ENCODE data around the gene MYO18A.
"Not testable (repeated sequence)": the region's sequence is repeated elsewhere in the genome, so short reads cannot be mapped to it uniquely, and the experiment has no call there.

MYO18A gene

GRCh38 chr17:29214215-29215146 lies 34.3 kb upstream of the MYO18A start:
- no peaks in the 10 kb centered on the region for H3K9me3 ChIP-seq (ENCODE audit: control insufficient read depth in 5 of 5, low read length in 5 of 5)
- H3K27me3 ChIP-seq (ENCODE audit: control insufficient read depth in 5 of 5, insufficient read depth in 4 of 5, low read length in 5 of 5): no peaks in the 10 kb centered on the region
- no peak overlapping the region for H3K27ac ChIP-seq (ENCODE audit: low read depth, low read length)
- H3K4me1 ChIP-seq (ENCODE audit: control insufficient read depth in 5 of 5, insufficient read depth in 5 of 5, low read length in 5 of 5): peaks cover 0 to 6% (median 5%) of the 10 kb centered on the region in 5 donors
- H3K9ac ChIP-seq (ENCODE audit: low read length in 5 of 5): no peak overlapping the region
- no peak overlapping the region for H3K4me3 ChIP-seq (ENCODE audit: low read depth in 1 of 5, low read length in 5 of 5)
- H3K36me3 ChIP-seq (ENCODE audit: control insufficient read depth in 5 of 5, insufficient read depth in 5 of 5, low read length in 5 of 5): no peaks in the 10 kb centered on the region

- Histone ChIP-seq H3K4me3 (ENCODE audit: low read depth in 1 of 5, low read length in 5 of 5) (no peak overlapping the region), H3K9ac (ENCODE audit: low read length in 5 of 5) (no peak overlapping the region), H3K9me3 (ENCODE audit: control insufficient read depth in 5 of 5, low read length in 5 of 5) (no peaks in the 10 kb centered on the region), H3K27ac (ENCODE audit: low read depth, low read length) (no peak overlapping the region), H3K4me1 (ENCODE audit: control insufficient read depth in 5 of 5, insufficient read depth in 5 of 5, low read length in 5 of 5) (peaks cover 0 to 2% (median 0%) of the 10 kb centered on the region in 5 donors), H3K36me3 (ENCODE audit: control insufficient read depth in 5 of 5, insufficient read depth in 5 of 5, low read length in 5 of 5) (no peaks in the 10 kb centered on the region), H3K27me3 (ENCODE audit: control insufficient read depth in 5 of 5, insufficient read depth in 4 of 5, low read length in 5 of 5) (no peaks in the 10 kb centered on the region)
These were observed 32.5 kb upstream of the MYO18A start for GRCh38 chr17:29212681-29213121.

- Histone ChIP-seq H3K9ac (ENCODE audit: low read length in 5 of 5) (no peak overlapping the region), H3K36me3 (ENCODE audit: control insufficient read depth in 5 of 5, insufficient read depth in 5 of 5, low read length in 5 of 5) (no peaks in the 10 kb centered on the region), H3K27ac (ENCODE audit: low read depth, low read length) (no peak overlapping the region), H3K4me3 (ENCODE audit: low read depth in 1 of 5, low read length in 5 of 5) (no peak overlapping the region), H3K9me3 (ENCODE audit: control insufficient read depth in 5 of 5, low read length in 5 of 5) (no peaks in the 10 kb centered on the region), H3K27me3 (ENCODE audit: control insufficient read depth in 5 of 5, insufficient read depth in 4 of 5, low read length in 5 of 5) (no peaks in the 10 kb centered on the region), H3K4me1 (ENCODE audit: control insufficient read depth in 5 of 5, insufficient read depth in 5 of 5, low read length in 5 of 5) (peaks cover 0 to 2% (median 0%) of the 10 kb centered on the region in 5 donors)
These were observed 32.0 kb upstream of the MYO18A start for GRCh38 chr17:29212094-29212631.

- Histone ChIP-seq H3K9ac (ENCODE audit: low read length in 5 of 5) (no peak overlapping the region), H3K27me3 (ENCODE audit: control insufficient read depth in 5 of 5, insufficient read depth in 4 of 5, low read length in 5 of 5) (no peaks in the 10 kb centered on the region), H3K4me1 (ENCODE audit: control insufficient read depth in 5 of 5, insufficient read depth in 5 of 5, low read length in 5 of 5) (peaks cover 0 to 2% (median 0%) of the 10 kb centered on the region in 5 donors), H3K27ac (ENCODE audit: low read depth, low read length) (no peak overlapping the region), H3K9me3 (ENCODE audit: control insufficient read depth in 5 of 5, low read length in 5 of 5) (no peaks in the 10 kb centered on the region), H3K4me3 (ENCODE audit: low read depth in 1 of 5, low read length in 5 of 5) (no peak overlapping the region), H3K36me3 (ENCODE audit: control insufficient read depth in 5 of 5, insufficient read depth in 5 of 5, low read length in 5 of 5) (no peaks in the 10 kb centered on the region)
These were observed 30.7 kb upstream of the MYO18A start for GRCh38 chr17:29210879-29211278.

- Histone ChIP-seq H3K9me3 (ENCODE audit: control insufficient read depth in 5 of 5, low read length in 5 of 5) (no peaks in the 10 kb centered on the region), H3K4me1 (ENCODE audit: control insufficient read depth in 5 of 5, insufficient read depth in 5 of 5, low read length in 5 of 5) (peaks cover 0 to 2% (median 0%) of the 10 kb centered on the region in 5 donors), H3K27me3 (ENCODE audit: control insufficient read depth in 5 of 5, insufficient read depth in 4 of 5, low read length in 5 of 5) (no peaks in the 10 kb centered on the region), H3K36me3 (ENCODE audit: control insufficient read depth in 5 of 5, insufficient read depth in 5 of 5, low read length in 5 of 5) (no peaks in the 10 kb centered on the region), H3K4me3 (ENCODE audit: low read depth in 1 of 5, low read length in 5 of 5) (no peak overlapping the region), H3K27ac (ENCODE audit: low read depth, low read length) (no peak overlapping the region), H3K9ac (ENCODE audit: low read length in 5 of 5) (no peak overlapping the region)
These were observed 28.9 kb upstream of the MYO18A start for GRCh38 chr17:29209073-29209472.

GRCh38 chr17:29207975-29208374 lies 27.8 kb upstream of the MYO18A start:
- Histone ChIP-seq H3K27ac (ENCODE audit: low read depth, low read length) (no peak overlapping the region), H3K36me3 (ENCODE audit: control insufficient read depth in 5 of 5, insufficient read depth in 5 of 5, low read length in 5 of 5) (no peaks in the 10 kb centered on the region), H3K4me1 (ENCODE audit: control insufficient read depth in 5 of 5, insufficient read depth in 5 of 5, low read length in 5 of 5) (peaks cover 0 to 2% (median 0%) of the 10 kb centered on the region in 5 donors)

GRCh38 chr17:29205047-29205446 lies 24.8 kb upstream of the MYO18A start:
- Histone ChIP-seq H3K36me3 (ENCODE audit: control insufficient read depth in 5 of 5, insufficient read depth in 5 of 5, low read length in 5 of 5) (no peaks in the 10 kb centered on the region), H3K4me3 (ENCODE audit: low read depth in 1 of 5, low read length in 5 of 5) (no peak overlapping the region), H3K9me3 (ENCODE audit: control insufficient read depth in 5 of 5, low read length in 5 of 5) (no peaks in the 10 kb centered on the region), H3K27ac (ENCODE audit: low read depth, low read length) (no peak overlapping the region), H3K27me3 (ENCODE audit: control insufficient read depth in 5 of 5, insufficient read depth in 4 of 5, low read length in 5 of 5) (no peaks in the 10 kb centered on the region), H3K4me1 (ENCODE audit: control insufficient read depth in 5 of 5, insufficient read depth in 5 of 5, low read length in 5 of 5) (no peaks in the 10 kb centered on the region), H3K9ac (ENCODE audit: low read length in 5 of 5) (no peak overlapping the region)

More at GRCh38 chr17:29207975-29208374, 27.8 kb upstream of the MYO18A start:
- Histone ChIP-seq H3K9ac (ENCODE audit: low read length in 5 of 5) (no peak overlapping the region), H3K27me3 (ENCODE audit: control insufficient read depth in 5 of 5, insufficient read depth in 4 of 5, low read length in 5 of 5) (no peaks in the 10 kb centered on the region), H3K4me3 (ENCODE audit: low read depth in 1 of 5, low read length in 5 of 5) (no peak overlapping the region), H3K9me3 (ENCODE audit: control insufficient read depth in 5 of 5, low read length in 5 of 5) (no peaks in the 10 kb centered on the region)

GRCh38 chr17:29204068-29204804 lies 24.0 kb upstream of the MYO18A start:
- not testable (repeated sequence) for H3K9me3 ChIP-seq (ENCODE audit: control insufficient read depth in 5 of 5, low read length in 5 of 5); H3K9ac ChIP-seq (ENCODE audit: low read length in 5 of 5); H3K36me3 ChIP-seq (ENCODE audit: control insufficient read depth in 5 of 5, insufficient read depth in 5 of 5, low read length in 5 of 5); H3K4me1 ChIP-seq (ENCODE audit: control insufficient read depth in 5 of 5, insufficient read depth in 5 of 5, low read length in 5 of 5); H3K27ac ChIP-seq (ENCODE audit: low read depth, low read length); H3K4me3 ChIP-seq (ENCODE audit: low read depth in 1 of 5, low read length in 5 of 5); H3K27me3 ChIP-seq (ENCODE audit: control insufficient read depth in 5 of 5, insufficient read depth in 4 of 5, low read length in 5 of 5)

- Histone ChIP-seq H3K27me3 (ENCODE audit: control insufficient read depth in 5 of 5, insufficient read depth in 4 of 5, low read length in 5 of 5) (peaks cover 0 to 6% (median 0%) of the 10 kb centered on the region in 5 donors), H3K36me3 (ENCODE audit: control insufficient read depth in 5 of 5, insufficient read depth in 5 of 5, low read length in 5 of 5) (no peaks in the 10 kb centered on the region), H3K4me1 (ENCODE audit: control insufficient read depth in 5 of 5, insufficient read depth in 5 of 5, low read length in 5 of 5) (peaks cover 0 to 9% (median 0%) of the 10 kb centered on the region in 5 donors), H3K9me3 (ENCODE audit: control insufficient read depth in 5 of 5, low read length in 5 of 5) (no peaks in the 10 kb centered on the region), H3K4me3 (ENCODE audit: low read depth in 1 of 5, low read length in 5 of 5) (no peak overlapping the region), H3K27ac (ENCODE audit: low read depth, low read length) (no peak overlapping the region), H3K9ac (ENCODE audit: low read length in 5 of 5) (no peak overlapping the region)
These were observed 17.5 kb upstream of the MYO18A start for GRCh38 chr17:29197516-29198272.

Data from subcutaneous abdominal adipose tissue (tissue), 5 donors.